ENCODE results near the gene NINJ2. TPM values are rescaled to one million over a fixed set of nuclear protein-coding genes. Genes with fewer than 3 reads are reported as not detected.

The NINJ2 gene
- total and polyA plus RNA-seq, 10 of the 15 experiments (the other 5 are each of a cell fraction or from before 2014, with no cell fraction given) = 8.9 to 51.6 (median 21.3) TPM

DNA sequence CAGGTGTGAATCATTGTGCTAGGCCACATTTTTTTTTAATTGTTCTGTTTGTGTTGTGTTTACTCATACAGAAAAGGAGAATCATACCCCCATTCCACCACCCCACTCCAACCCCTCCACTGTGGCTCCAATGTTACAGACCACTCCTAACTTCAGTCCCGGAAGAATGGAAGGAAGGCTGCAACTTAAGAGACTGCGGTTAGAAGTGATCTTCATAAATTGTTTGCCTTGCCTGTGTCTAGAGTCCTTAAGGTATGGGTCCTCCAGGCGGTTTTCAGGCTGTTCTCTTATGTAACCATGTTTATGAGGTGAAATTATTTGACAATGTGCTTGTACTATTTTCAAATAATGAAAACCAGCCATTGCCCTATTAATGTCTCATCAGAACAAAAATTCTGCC, 22.5 kb downstream of the NINJ2 start (continued):
- TF ChIP-seq, protein P1, sequence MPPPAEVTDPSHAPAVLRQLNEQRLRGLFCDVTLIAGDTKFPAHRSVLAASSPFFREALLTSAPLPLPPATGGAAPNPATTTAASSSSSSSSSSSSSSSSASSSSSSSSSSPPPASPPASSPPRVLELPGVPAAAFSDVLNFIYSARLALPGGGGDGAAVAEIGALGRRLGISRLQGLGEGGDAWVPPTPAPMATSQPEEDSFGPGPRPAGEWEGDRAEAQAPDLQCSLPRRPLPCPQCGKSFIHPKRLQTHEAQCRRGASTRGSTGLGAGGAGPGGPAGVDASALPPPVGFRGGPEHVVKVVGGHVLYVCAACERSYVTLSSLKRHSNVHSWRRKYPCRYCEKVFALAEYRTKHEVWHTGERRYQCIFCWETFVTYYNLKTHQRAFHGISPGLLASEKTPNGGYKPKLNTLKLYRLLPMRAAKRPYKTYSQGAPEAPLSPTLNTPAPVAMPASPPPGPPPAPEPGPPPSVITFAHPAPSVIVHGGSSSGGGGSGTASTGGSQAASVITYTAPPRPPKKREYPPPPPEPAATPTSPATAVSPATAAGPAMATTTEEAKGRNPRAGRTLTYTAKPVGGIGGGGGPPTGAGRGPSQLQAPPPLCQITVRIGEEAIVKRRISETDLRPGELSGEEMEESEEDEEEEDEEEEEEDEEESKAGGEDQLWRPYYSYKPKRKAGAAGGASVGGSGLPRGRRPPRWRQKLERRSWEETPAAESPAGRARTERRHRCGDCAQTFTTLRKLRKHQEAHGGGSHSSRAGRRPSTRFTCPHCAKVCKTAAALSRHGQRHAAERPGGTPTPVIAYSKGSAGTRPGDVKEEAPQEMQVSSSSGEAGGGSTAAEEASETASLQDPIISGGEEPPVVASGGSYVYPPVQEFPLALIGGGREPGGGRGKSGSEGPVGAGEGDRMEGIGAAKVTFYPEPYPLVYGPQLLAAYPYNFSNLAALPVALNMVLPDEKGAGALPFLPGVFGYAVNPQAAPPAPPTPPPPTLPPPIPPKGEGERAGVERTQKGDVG (CRISPR knock-in tag; IDR thresholded peaks at IDR 0.05) = no peak
- TF ChIP-seq, protein P2, sequence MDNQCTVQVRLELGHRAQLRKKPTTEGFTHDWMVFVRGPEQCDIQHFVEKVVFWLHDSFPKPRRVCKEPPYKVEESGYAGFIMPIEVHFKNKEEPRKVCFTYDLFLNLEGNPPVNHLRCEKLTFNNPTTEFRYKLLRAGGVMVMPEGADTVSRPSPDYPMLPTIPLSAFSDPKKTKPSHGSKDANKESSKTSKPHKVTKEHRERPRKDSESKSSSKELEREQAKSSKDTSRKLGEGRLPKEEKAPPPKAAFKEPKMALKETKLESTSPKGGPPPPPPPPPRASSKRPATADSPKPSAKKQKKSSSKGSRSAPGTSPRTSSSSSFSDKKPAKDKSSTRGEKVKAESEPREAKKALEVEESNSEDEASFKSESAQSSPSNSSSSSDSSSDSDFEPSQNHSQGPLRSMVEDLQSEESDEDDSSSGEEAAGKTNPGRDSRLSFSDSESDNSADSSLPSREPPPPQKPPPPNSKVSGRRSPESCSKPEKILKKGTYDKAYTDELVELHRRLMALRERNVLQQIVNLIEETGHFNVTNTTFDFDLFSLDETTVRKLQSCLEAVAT (IDR thresholded peaks at IDR 0.05) = no peak
- TF ChIP-seq JUNB (IDR thresholded peaks at IDR 0.05) (no peak), CHD4 (IDR thresholded peaks at IDR 0.05) (no peak)

DNA sequence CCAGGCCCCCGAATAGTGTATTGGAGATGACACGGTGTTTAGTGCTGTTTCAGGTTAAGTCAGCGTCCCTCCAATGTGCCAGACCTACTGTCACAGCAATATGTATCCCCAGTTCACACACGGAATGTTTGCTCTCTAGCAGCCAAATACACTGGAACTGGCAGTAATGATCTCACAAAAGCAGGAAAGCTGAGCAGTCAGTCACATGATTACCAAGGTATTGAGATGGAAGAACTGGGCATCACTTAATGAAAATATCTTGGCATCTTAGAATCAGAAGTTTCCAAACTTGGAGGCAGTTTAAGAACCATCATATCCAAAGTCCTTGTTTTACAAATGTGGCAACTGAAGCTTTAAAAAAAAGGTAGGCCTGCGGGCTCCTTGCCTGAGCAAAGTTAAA, 23.3 kb downstream of the NINJ2 start:
- Histone ChIP-seq H3K4me1 (ENCODE audit: control insufficient read depth, insufficient read depth, low read length) (peaks cover 34% of the 10 kb centered on the region), H2AFZ (ENCODE audit: control insufficient read depth, low read depth, low read length) (peak overlapping the region; percentile 35)
- RAD21 ChIA-PET (ENCODE audit: unreplicated experiment) = interaction anchor here (0.8 to 1.9 kb wide), 6 partner anchors 17 to 115 kb away, joined by 3 to 16 read pairs (median 4); no protein-coding TSS in a partner anchor

More for the DNA sequence above, 23.3 kb downstream of the NINJ2 start:
- Histone ChIP-seq H3K9ac (ENCODE audit: control insufficient read depth, insufficient read depth, low read length) (no peak overlapping the region), H3K4me2 (ENCODE audit: control insufficient read depth, insufficient read depth) (peak overlapping the region; percentile 26; the same call in 1 of the 2 replicates), H4K20me1 (ENCODE audit: control insufficient read depth, insufficient read depth) (no peaks in the 10 kb centered on the region), H3K36me3 (ENCODE audit: control insufficient read depth in 2 of 2, insufficient read depth in 2 of 2, low read length in 1 of 2) (no peaks in the 10 kb centered on the region), H3K27me3 (replicated peaks in 1 of 2; ENCODE audit: control insufficient read depth in 2 of 2, insufficient read depth in 2 of 2, low read length in 1 of 2) (no peaks in the 10 kb centered on the region), H3K79me2 (ENCODE audit: control insufficient read depth, insufficient read depth, low read length) (peaks cover 17% of the 10 kb centered on the region), H3K9me3 (replicated peaks; ENCODE audit: control insufficient read depth, insufficient read depth, low read length) (no peaks in the 10 kb centered on the region), H3K27ac (ENCODE audit: control insufficient read depth, insufficient read depth) (peak overlapping the region; percentile 47), H3K4me3 (no peak overlapping the region)
- CTCF ChIA-PET = interaction anchor here (1.0 kb wide), 1 partner anchor 124 kb away, joined by 3 read pairs; no protein-coding TSS in a partner anchor
- POLR2A ChIA-PET = interaction anchor here (1.0 to 1.3 kb wide), 2 partner anchors 36 to 110 kb away, joined by 3 to 5 read pairs; no protein-coding TSS in a partner anchor
- WGBS (ENCODE audit: insufficient coverage, insufficient replicate concordance, low lambda C conversion rate, missing lambda C conversion rate) = 19% methylated on average over 5 of the region's 5 CpGs
- intact Hi-C loops (cut with micrococcal nuclease; ENCODE audit: unreplicated experiment) (no loop called here), in situ Hi-C loops (cut with MboI) (no loop called here)
- TF ChIP-seq, protein P3, sequence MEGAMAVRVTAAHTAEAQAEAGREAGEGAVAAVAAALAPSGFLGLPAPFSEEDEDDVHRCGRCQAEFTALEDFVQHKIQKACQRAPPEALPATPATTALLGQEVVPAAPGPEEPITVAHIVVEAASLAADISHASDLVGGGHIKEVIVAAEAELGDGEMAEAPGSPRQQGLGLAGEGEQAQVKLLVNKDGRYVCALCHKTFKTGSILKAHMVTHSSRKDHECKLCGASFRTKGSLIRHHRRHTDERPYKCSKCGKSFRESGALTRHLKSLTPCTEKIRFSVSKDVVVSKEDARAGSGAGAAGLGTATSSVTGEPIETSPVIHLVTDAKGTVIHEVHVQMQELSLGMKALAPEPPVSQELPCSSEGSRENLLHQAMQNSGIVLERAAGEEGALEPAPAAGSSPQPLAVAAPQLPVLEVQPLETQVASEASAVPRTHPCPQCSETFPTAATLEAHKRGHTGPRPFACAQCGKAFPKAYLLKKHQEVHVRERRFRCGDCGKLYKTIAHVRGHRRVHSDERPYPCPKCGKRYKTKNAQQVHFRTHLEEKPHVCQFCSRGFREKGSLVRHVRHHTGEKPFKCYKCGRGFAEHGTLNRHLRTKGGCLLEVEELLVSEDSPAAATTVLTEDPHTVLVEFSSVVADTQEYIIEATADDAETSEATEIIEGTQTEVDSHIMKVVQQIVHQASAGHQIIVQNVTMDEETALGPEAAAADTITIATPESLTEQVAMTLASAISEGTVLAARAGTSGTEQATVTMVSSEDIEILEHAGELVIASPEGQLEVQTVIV (IDR thresholded peaks at IDR 0.05; ENCODE audit: borderline replicate concordance, partially characterized antibody) = no peak
- TF ChIP-seq, protein P4, sequence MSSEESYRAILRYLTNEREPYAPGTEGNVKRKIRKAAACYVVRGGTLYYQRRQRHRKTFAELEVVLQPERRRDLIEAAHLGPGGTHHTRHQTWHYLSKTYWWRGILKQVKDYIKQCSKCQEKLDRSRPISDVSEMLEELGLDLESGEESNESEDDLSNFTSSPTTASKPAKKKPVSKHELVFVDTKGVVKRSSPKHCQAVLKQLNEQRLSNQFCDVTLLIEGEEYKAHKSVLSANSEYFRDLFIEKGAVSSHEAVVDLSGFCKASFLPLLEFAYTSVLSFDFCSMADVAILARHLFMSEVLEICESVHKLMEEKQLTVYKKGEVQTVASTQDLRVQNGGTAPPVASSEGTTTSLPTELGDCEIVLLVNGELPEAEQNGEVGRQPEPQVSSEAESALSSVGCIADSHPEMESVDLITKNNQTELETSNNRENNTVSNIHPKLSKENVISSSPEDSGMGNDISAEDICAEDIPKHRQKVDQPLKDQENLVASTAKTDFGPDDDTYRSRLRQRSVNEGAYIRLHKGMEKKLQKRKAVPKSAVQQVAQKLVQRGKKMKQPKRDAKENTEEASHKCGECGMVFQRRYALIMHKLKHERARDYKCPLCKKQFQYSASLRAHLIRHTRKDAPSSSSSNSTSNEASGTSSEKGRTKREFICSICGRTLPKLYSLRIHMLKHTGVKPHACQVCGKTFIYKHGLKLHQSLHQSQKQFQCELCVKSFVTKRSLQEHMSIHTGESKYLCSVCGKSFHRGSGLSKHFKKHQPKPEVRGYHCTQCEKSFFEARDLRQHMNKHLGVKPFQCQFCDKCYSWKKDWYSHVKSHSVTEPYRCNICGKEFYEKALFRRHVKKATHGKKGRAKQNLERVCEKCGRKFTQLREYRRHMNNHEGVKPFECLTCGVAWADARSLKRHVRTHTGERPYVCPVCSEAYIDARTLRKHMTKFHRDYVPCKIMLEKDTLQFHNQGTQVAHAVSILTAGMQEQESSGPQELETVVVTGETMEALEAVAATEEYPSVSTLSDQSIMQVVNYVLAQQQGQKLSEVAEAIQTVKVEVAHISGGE (CRISPR knock-in tag; IDR thresholded peaks at IDR 0.05) = no peak
- TF ChIP-seq IKZF1 (conservative IDR thresholded peaks at IDR 0.05) (no peak), NR2C1 (IDR thresholded peaks at IDR 0.05) (no peak), SMAD1 (IDR thresholded peaks at IDR 0.05; ENCODE audit: low read depth, partially characterized antibody) (no peak)
- no TSS peak for BruUV-seq (replicated peaks)
- ATAC-seq (no peak), DNase-seq (ENCODE audit: low read depth, low spot score) (no peak), FAIRE-seq (no peak)
- SMC1A ChIA-PET (ENCODE audit: uncharacterized antibody, unreplicated experiment) = interaction anchor here (0.8 to 1.5 kb wide), 8 partner anchors 9 to 111 kb away, joined by 3 to 12 read pairs (median 6); partner anchors contain the start of gene NINJ2

Data from GM12878 (cell line).